GM18909 (cell line): Measurements from ENCODE around the gene CD99.
"Not testable (repeated sequence)": the region's sequence is repeated elsewhere in the genome, so short reads cannot be mapped to it uniquely, and the experiment has no call there.

Experiments used
- ATAC-seq: cut with Tn5 transposase; IDR thresholded peaks from one replicate; pipeline ENCODE4 v1.9.1; 2021; ENCODE audit warnings: mild to moderate bottlenecking; ENCODE audit not compliant: unreplicated experiment, poor library complexity

CD99 gene

GRCh38 chrX:2673611-2674010 is 17.5 kb upstream of the CD99 start:
- no peak for ATAC-seq

- ATAC-seq: not testable (repeated sequence)
Observed at GRCh38 chrX:2675657-2676200, 15.4 kb upstream of the CD99 start.

- no peak for ATAC-seq
Observed at GRCh38 chrX:2676794-2677675, 14.1 kb upstream of the CD99 start.

- no peak for ATAC-seq
Observed at GRCh38 chrX:2677764-2678163, 13.3 kb upstream of the CD99 start.

- ATAC-seq: no peak
Observed at GRCh38 chrX:2678583-2678982, 12.5 kb upstream of the CD99 start.

GRCh38 chrX:2679534-2680485 is 11.3 kb upstream of the CD99 start:
- ATAC-seq: no peak

- no peak for ATAC-seq
Observed at GRCh38 chrX:2680486-2681348, 10.4 kb upstream of the CD99 start.

GRCh38 chrX:2682565-2683177 is 8.4 kb upstream of the CD99 start:
- no peak for ATAC-seq

- ATAC-seq: no peak
Observed at GRCh38 chrX:2684256-2684655, 6.8 kb upstream of the CD99 start.

- no peak for ATAC-seq
Observed at GRCh38 chrX:2685886-2686285, 5.2 kb upstream of the CD99 start.

GRCh38 chrX:2689773-2690666 is 1.1 kb upstream of the CD99 start:
- ATAC-seq: no peak

- peak; percentile 8 for ATAC-seq
Observed at GRCh38 chrX:2691543-2692220, 587 bp downstream of the CD99 start.

GRCh38 chrX:2692221-2693112 is 1.4 kb downstream of the CD99 start:
- no peak for ATAC-seq

- no peak for ATAC-seq
Observed at GRCh38 chrX:2693113-2694002, 2.3 kb downstream of the CD99 start.

GRCh38 chrX:2694914-2695267 is 3.8 kb downstream of the CD99 start:
- no peak for ATAC-seq

GRCh38 chrX:2696698-2697215 is 5.7 kb downstream of the CD99 start:
- ATAC-seq: peak; percentile 92
